Sigmoid colon (tissue), 4 donors: ENCODE data around the gene ACTR1B.

Source experiments
- CTCF ChIP-seq, 4 experiments: fragments of 450-650 bp in 3 of 4; fragments of 200-600 bp in 1 of 4; IDR thresholded peaks; one replicate each; pipeline ENCODE4 v1.5.1; 2016 to 2019; ENCODE audit warnings: antibody characterized with exemption in 4 of 4, mild to moderate bottlenecking in 3 of 4, moderate library complexity in 2 of 4
- EP300 ChIP-seq, 4 donors: sonication (generic); formaldehyde crosslinking; IDR thresholded peaks; one replicate each; pipeline ENCODE4 v1.6.1; 2017; ENCODE audit warnings: antibody characterized with exemption in 4 of 4
- POLR2A ChIP-seq, 2 donors: fragments of 450-650 bp; IDR thresholded peaks; one replicate each; pipeline ENCODE4 v1.6.1; 2016; ENCODE audit warnings: antibody characterized with exemption in 2 of 2, mild to moderate bottlenecking in 2 of 2, moderate library complexity in 2 of 2
- POLR2AphosphoS5 ChIP-seq, 4 donors: sonication (generic); formaldehyde crosslinking; IDR thresholded peaks; one replicate each; pipeline ENCODE4 v1.6.1; 2017; ENCODE audit warnings: antibody characterized with exemption in 4 of 4

GRCh38 chr2:97654309-97654708, 9.5 kb downstream of the ACTR1B start:
- TF ChIP-seq CTCF (IDR thresholded peaks at IDR 0.05) (no peak), POLR2A (IDR thresholded peaks at IDR 0.05) (no peak), POLR2AphosphoS5 (IDR thresholded peaks at IDR 0.05) (no peak), EP300 (IDR thresholded peaks at IDR 0.05) (no peak)
